WERI-Rb-1 (cell line): ENCODE data around the gene REEP3.

ENCODE experiments used
- DNase-seq: peaks from one replicate; pipeline ENCODE4 v3.0.0-alpha.2; 2020
- H3K27ac ChIP-seq: fragments of 250-450 bp; sonication (Bioruptor Pico); 2 replicates; pipeline ENCODE4 v1.5.1; 2020; ENCODE audit warnings: mild to moderate bottlenecking, moderate library complexity
- H3K27me3 ChIP-seq: fragments of 250-450 bp; sonication (Bioruptor Pico); 2 replicates; pipeline ENCODE4 v1.5.1; 2021; ENCODE audit warnings: mild to moderate bottlenecking, low read depth, moderate library complexity; ENCODE audit not compliant: insufficient read depth, severe bottlenecking
- H3K36me3 ChIP-seq: fragments of 250-450 bp; sonication (Bioruptor Pico); 2 replicates; pipeline ENCODE4 v1.5.1; 2020; ENCODE audit warnings: mild to moderate bottlenecking, moderate library complexity
- H3K4me3 ChIP-seq: 2 replicates; pipeline ENCODE4 v1.5.1; 2011; ENCODE audit warnings: low read depth, mild to moderate bottlenecking, control low read depth, low read length
- H3K9me3 ChIP-seq: fragments of 250-450 bp; sonication (Bioruptor Pico); 2 replicates; pipeline ENCODE4 v1.5.1; 2021; ENCODE audit warnings: mild to moderate bottlenecking, moderate library complexity; ENCODE audit not compliant: severe bottlenecking
- CTCF ChIP-seq: IDR thresholded peaks from 2 replicates; pipeline ENCODE4 v1.5.1; 2011; ENCODE audit warnings: low read depth, mild to moderate bottlenecking, control low read depth, inconsistent platforms, low read length

Gene REEP3

GRCh38 chr10:63536698-63537097 lies 15.5 kb downstream of the REEP3 start:
- Histone ChIP-seq H3K27ac (peak overlapping the region; percentile 72), H3K9me3 (no peaks in the 10 kb centered on the region), H3K36me3 (no peaks in the 10 kb centered on the region), H3K27me3 (no peaks in the 10 kb centered on the region), H3K4me3 (no peak overlapping the region)
- TF ChIP-seq CTCF, result no peak
- no peak for DNase-seq

GRCh38 chr10:63537536-63537935 lies 16.3 kb downstream of the REEP3 start:
- H3K4me3 ChIP-seq, result no peak overlapping the region
- H3K27me3 ChIP-seq, result no peaks in the 10 kb centered on the region
- TF ChIP-seq CTCF, result no peak
- peak overlapping the region; percentile 72 for H3K27ac ChIP-seq
- no peaks in the 10 kb centered on the region for H3K36me3 ChIP-seq
- peak; percentile 88 for DNase-seq
- H3K9me3 ChIP-seq, result no peaks in the 10 kb centered on the region

- Histone ChIP-seq H3K27me3 (no peaks in the 10 kb centered on the region), H3K4me3 (no peak overlapping the region), H3K27ac (peak overlapping the region; percentile 38; the same call in 1 of the 2 replicates), H3K36me3 (no peaks in the 10 kb centered on the region), H3K9me3 (no peaks in the 10 kb centered on the region)
- no peak for TF ChIP-seq CTCF
- no peak for DNase-seq
Measured at GRCh38 chr10:63539377-63539776, 18.2 kb downstream of the REEP3 start.

- no peak for DNase-seq
- H3K27me3 ChIP-seq, result no peaks in the 10 kb centered on the region
- TF ChIP-seq CTCF, result no peak
- H3K27ac ChIP-seq, result peak overlapping the region; percentile 38
- H3K9me3 ChIP-seq, result no peaks in the 10 kb centered on the region
- H3K4me3 ChIP-seq, result no peak overlapping the region
- H3K36me3 ChIP-seq, result no peaks in the 10 kb centered on the region
Measured at GRCh38 chr10:63539994-63540393, 18.8 kb downstream of the REEP3 start.

GRCh38 chr10:63542835-63543575 lies 21.8 kb downstream of the REEP3 start:
- Histone ChIP-seq H3K9me3 (no peaks in the 10 kb centered on the region), H3K4me3 (no peak overlapping the region), H3K36me3 (no peaks in the 10 kb centered on the region), H3K27ac (no peak overlapping the region), H3K27me3 (no peaks in the 10 kb centered on the region)
- no peak for TF ChIP-seq CTCF
- no peak for DNase-seq

GRCh38 chr10:63543576-63543962 lies 22.4 kb downstream of the REEP3 start:
- DNase-seq, result no peak
- Histone ChIP-seq H3K4me3 (no peak overlapping the region), H3K27me3 (no peaks in the 10 kb centered on the region), H3K27ac (no peak overlapping the region), H3K9me3 (no peaks in the 10 kb centered on the region), H3K36me3 (no peaks in the 10 kb centered on the region)
- TF ChIP-seq CTCF, result no peak
